ENCODE measurements around the gene GNB1L. TPM values are rescaled to one million over a fixed set of nuclear protein-coding genes. Genes with fewer than 3 reads are reported as not detected.

The GNB1L gene
- total and polyA plus RNA-seq, 9 of the 15 experiments (the other 6 are each of a cell fraction or from before 2014, with no cell fraction given) = 0.56 to 50.5 (median 10.2) TPM

DNA sequence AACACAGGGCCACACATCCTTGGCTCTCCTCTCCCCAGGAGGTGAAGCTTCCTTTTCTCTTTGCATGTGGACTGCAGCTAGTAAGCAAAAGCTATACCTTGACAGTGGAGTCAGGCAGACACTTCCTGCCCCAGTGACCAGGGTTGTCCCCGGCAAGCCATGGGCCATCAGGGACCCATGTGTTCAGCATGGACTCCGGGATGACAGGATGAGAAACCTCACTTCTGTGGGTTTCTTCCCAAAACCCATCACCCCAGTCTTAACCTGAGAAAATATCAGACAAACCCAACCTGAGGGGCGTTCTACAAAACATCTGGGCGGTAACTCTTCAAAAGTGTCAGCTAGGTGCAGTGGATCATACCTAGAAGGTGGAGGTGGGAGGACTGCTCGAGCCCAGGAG lies 40.2 kb downstream of the GNB1L start (continued):
- TF ChIP-seq, protein P1, sequence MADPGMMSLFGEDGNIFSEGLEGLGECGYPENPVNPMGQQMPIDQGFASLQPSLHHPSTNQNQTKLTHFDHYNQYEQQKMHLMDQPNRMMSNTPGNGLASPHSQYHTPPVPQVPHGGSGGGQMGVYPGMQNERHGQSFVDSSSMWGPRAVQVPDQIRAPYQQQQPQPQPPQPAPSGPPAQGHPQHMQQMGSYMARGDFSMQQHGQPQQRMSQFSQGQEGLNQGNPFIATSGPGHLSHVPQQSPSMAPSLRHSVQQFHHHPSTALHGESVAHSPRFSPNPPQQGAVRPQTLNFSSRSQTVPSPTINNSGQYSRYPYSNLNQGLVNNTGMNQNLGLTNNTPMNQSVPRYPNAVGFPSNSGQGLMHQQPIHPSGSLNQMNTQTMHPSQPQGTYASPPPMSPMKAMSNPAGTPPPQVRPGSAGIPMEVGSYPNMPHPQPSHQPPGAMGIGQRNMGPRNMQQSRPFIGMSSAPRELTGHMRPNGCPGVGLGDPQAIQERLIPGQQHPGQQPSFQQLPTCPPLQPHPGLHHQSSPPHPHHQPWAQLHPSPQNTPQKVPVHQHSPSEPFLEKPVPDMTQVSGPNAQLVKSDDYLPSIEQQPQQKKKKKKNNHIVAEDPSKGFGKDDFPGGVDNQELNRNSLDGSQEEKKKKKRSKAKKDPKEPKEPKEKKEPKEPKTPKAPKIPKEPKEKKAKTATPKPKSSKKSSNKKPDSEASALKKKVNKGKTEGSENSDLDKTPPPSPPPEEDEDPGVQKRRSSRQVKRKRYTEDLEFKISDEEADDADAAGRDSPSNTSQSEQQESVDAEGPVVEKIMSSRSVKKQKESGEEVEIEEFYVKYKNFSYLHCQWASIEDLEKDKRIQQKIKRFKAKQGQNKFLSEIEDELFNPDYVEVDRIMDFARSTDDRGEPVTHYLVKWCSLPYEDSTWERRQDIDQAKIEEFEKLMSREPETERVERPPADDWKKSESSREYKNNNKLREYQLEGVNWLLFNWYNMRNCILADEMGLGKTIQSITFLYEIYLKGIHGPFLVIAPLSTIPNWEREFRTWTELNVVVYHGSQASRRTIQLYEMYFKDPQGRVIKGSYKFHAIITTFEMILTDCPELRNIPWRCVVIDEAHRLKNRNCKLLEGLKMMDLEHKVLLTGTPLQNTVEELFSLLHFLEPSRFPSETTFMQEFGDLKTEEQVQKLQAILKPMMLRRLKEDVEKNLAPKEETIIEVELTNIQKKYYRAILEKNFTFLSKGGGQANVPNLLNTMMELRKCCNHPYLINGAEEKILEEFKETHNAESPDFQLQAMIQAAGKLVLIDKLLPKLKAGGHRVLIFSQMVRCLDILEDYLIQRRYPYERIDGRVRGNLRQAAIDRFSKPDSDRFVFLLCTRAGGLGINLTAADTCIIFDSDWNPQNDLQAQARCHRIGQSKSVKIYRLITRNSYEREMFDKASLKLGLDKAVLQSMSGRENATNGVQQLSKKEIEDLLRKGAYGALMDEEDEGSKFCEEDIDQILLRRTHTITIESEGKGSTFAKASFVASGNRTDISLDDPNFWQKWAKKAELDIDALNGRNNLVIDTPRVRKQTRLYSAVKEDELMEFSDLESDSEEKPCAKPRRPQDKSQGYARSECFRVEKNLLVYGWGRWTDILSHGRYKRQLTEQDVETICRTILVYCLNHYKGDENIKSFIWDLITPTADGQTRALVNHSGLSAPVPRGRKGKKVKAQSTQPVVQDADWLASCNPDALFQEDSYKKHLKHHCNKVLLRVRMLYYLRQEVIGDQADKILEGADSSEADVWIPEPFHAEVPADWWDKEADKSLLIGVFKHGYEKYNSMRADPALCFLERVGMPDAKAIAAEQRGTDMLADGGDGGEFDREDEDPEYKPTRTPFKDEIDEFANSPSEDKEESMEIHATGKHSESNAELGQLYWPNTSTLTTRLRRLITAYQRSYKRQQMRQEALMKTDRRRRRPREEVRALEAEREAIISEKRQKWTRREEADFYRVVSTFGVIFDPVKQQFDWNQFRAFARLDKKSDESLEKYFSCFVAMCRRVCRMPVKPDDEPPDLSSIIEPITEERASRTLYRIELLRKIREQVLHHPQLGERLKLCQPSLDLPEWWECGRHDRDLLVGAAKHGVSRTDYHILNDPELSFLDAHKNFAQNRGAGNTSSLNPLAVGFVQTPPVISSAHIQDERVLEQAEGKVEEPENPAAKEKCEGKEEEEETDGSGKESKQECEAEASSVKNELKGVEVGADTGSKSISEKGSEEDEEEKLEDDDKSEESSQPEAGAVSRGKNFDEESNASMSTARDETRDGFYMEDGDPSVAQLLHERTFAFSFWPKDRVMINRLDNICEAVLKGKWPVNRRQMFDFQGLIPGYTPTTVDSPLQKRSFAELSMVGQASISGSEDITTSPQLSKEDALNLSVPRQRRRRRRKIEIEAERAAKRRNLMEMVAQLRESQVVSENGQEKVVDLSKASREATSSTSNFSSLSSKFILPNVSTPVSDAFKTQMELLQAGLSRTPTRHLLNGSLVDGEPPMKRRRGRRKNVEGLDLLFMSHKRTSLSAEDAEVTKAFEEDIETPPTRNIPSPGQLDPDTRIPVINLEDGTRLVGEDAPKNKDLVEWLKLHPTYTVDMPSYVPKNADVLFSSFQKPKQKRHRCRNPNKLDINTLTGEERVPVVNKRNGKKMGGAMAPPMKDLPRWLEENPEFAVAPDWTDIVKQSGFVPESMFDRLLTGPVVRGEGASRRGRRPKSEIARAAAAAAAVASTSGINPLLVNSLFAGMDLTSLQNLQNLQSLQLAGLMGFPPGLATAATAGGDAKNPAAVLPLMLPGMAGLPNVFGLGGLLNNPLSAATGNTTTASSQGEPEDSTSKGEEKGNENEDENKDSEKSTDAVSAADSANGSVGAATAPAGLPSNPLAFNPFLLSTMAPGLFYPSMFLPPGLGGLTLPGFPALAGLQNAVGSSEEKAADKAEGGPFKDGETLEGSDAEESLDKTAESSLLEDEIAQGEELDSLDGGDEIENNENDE (IDR thresholded peaks at IDR 0.05; ENCODE audit: low read depth, low read length) = peak; percentile 73
- TF ChIP-seq ZKSCAN3 (CRISPR knock-in tag; IDR thresholded peaks at IDR 0.05) = 0 out of 2 replicates have a peak, but pooled peaks have one; percentile 13
- TF ChIP-seq, protein P2, sequence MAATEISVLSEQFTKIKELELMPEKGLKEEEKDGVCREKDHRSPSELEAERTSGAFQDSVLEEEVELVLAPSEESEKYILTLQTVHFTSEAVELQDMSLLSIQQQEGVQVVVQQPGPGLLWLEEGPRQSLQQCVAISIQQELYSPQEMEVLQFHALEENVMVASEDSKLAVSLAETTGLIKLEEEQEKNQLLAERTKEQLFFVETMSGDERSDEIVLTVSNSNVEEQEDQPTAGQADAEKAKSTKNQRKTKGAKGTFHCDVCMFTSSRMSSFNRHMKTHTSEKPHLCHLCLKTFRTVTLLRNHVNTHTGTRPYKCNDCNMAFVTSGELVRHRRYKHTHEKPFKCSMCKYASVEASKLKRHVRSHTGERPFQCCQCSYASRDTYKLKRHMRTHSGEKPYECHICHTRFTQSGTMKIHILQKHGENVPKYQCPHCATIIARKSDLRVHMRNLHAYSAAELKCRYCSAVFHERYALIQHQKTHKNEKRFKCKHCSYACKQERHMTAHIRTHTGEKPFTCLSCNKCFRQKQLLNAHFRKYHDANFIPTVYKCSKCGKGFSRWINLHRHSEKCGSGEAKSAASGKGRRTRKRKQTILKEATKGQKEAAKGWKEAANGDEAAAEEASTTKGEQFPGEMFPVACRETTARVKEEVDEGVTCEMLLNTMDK (IDR thresholded peaks at IDR 0.05; ENCODE audit: borderline replicate concordance, insufficient read depth, low read depth, low read length, poor library complexity, severe bottlenecking) = no peak
- no peak for TF ChIP-seq SMARCA5 (IDR thresholded peaks at IDR 0.05)
- no peak for TF ChIP-seq PML (IDR thresholded peaks at IDR 0.05; ENCODE audit: low read length)
- no peak for TF ChIP-seq ZNF143 (CRISPR knock-in tag; IDR thresholded peaks at IDR 0.05)
- TF ChIP-seq MAZ (CRISPR knock-in tag; conservative IDR thresholded peaks at IDR 0.05 in 1 of 2, IDR thresholded peaks at IDR 0.05 in 1 of 2) = peak in 1 of 2 experiments; percentile 50; a peak in 2 of 4 replicates
- no peak for TF ChIP-seq GTF2E2 (tag; IDR thresholded peaks at IDR 0.05)
- TF ChIP-seq SMAD3 (CRISPR knock-in tag; conservative IDR thresholded peaks at IDR 0.05) = no peak
- TF ChIP-seq, protein P3, sequence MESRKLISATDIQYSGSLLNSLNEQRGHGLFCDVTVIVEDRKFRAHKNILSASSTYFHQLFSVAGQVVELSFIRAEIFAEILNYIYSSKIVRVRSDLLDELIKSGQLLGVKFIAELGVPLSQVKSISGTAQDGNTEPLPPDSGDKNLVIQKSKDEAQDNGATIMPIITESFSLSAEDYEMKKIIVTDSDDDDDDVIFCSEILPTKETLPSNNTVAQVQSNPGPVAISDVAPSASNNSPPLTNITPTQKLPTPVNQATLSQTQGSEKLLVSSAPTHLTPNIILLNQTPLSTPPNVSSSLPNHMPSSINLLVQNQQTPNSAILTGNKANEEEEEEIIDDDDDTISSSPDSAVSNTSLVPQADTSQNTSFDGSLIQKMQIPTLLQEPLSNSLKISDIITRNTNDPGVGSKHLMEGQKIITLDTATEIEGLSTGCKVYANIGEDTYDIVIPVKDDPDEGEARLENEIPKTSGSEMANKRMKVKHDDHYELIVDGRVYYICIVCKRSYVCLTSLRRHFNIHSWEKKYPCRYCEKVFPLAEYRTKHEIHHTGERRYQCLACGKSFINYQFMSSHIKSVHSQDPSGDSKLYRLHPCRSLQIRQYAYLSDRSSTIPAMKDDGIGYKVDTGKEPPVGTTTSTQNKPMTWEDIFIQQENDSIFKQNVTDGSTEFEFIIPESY (CRISPR knock-in tag; IDR thresholded peaks at IDR 0.05) = no peak
- no peak for TF ChIP-seq TEAD2 (tag; IDR thresholded peaks at IDR 0.05)
- TF ChIP-seq, protein P4, sequence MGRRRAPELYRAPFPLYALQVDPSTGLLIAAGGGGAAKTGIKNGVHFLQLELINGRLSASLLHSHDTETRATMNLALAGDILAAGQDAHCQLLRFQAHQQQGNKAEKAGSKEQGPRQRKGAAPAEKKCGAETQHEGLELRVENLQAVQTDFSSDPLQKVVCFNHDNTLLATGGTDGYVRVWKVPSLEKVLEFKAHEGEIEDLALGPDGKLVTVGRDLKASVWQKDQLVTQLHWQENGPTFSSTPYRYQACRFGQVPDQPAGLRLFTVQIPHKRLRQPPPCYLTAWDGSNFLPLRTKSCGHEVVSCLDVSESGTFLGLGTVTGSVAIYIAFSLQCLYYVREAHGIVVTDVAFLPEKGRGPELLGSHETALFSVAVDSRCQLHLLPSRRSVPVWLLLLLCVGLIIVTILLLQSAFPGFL (CRISPR knock-in tag; IDR thresholded peaks at IDR 0.05) = no peak
